Smooth muscle cell (in vitro differentiated cells): ENCODE data around the gene TANK. TPM values are rescaled to one million over a fixed set of nuclear protein-coding genes. Genes with fewer than 3 reads are reported as not detected.

Experiments used
- DNase-seq: peaks from one replicate; lab custom pipeline; 2025; ENCODE audit not compliant: unreplicated experiment; lab: John Stamatoyannopoulos, UW
- H2AFZ ChIP-seq: fragments of 200-600 bp; sonication (generic); 2 replicates; pipeline ENCODE4 v1.6.0; 2016; ENCODE audit warnings: antibody characterized with exemption, low read depth, mild to moderate bottlenecking
- H3F3A ChIP-seq: fragments of 200-600 bp; sonication (generic); 2 replicates; pipeline ENCODE4 v1.6.0; 2017; ENCODE audit warnings: antibody characterized with exemption, low read depth
- H3K27ac ChIP-seq: fragments of 200-600 bp; sonication (generic); 2 replicates; pipeline ENCODE4 v1.5.1; 2016; ENCODE audit warnings: low read depth, mild to moderate bottlenecking
- H3K27me3 ChIP-seq: fragments of 200-600 bp; sonication (generic); 2 replicates; pipeline ENCODE4 v1.6.1; 2016; ENCODE audit warnings: low read depth, mild to moderate bottlenecking
- H3K36me3 ChIP-seq: fragments of 200-600 bp; sonication (generic); 2 replicates; pipeline ENCODE4 v1.5.1; 2016; ENCODE audit warnings: low read depth
- H3K4me1 ChIP-seq: fragments of 200-600 bp; sonication (generic); 2 replicates; pipeline ENCODE4 v1.5.1; 2016; ENCODE audit warnings: low read depth
- H3K4me2 ChIP-seq: fragments of 200-600 bp; sonication (generic); 2 replicates; pipeline ENCODE4 v1.6.0; 2016; ENCODE audit warnings: mild to moderate bottlenecking
- H3K4me3 ChIP-seq: fragments of 200-600 bp; sonication (generic); 2 replicates; pipeline ENCODE4 v1.5.1; 2016; ENCODE audit warnings: mild to moderate bottlenecking
- H3K79me2 ChIP-seq: fragments of 200-600 bp; sonication (generic); 2 replicates; pipeline ENCODE4 v1.6.0; 2016; ENCODE audit warnings: low read depth, mild to moderate bottlenecking
- H3K9ac ChIP-seq: fragments of 200-600 bp; sonication (generic); 2 replicates; pipeline ENCODE4 v1.6.0; 2016; ENCODE audit warnings: low read depth
- H3K9me3 ChIP-seq: fragments of 200-600 bp; sonication (generic); replicated peaks from 2 replicates; pipeline ENCODE4 v1.5.1; 2016; ENCODE audit warnings: low read depth
- H4K20me1 ChIP-seq: fragments of 200-600 bp; sonication (generic); 2 replicates; pipeline ENCODE4 v1.6.0; 2016; ENCODE audit warnings: low read depth
- CTCF ChIP-seq: fragments of 200-600 bp; sonication (generic); IDR thresholded peaks from 2 replicates; pipeline ENCODE4 v1.5.1; 2017; ENCODE audit warnings: borderline replicate concordance, mild to moderate bottlenecking, antibody characterized with exemption; ENCODE audit not compliant: insufficient read depth, poor library complexity, severe bottlenecking
- WGBS: methylation state at CpG from one replicate; pipeline ENCODE4 v1.1.7; 2016; ENCODE audit warnings: low lambda C conversion rate; 5-methylcytosine and 5-hydroxymethylcytosine counted together
- polyA plus RNA-seq: library from polyadenylated mRNA; unstranded; fragments of >200 nt; fragmentation: Nextera tagmentation; extraction: Ambion mirVana; gene quantifications from 2 replicates; pipeline ENCODE4 v1.2.1, GENCODE V29; 2016
- total RNA-seq: library from RNA; depleted of rRNA; stranded (reverse); fragments of >200 nt; gene quantifications from 2 replicates; pipeline ENCODE4 v1.2.3, GENCODE V29; 2014

The TANK gene
- total and polyA plus RNA-seq, 2 experiments from 2014 or later: 47.9 to 94.2 TPM

- no peak overlapping the region for H3K27ac ChIP-seq
- peak overlapping the region; percentile 16 for H2AFZ ChIP-seq
- no peaks in the 10 kb centered on the region for H3K36me3 ChIP-seq
- H3K79me2 ChIP-seq: no peaks in the 10 kb centered on the region
- no peaks in the 10 kb centered on the region for H4K20me1 ChIP-seq
- DNase-seq: no peak
- peaks cover 5% of the 10 kb centered on the region for H3F3A ChIP-seq
- H3K4me2 ChIP-seq: no peak overlapping the region
- WGBS: 62% methylated on average over 5 of the region's 5 CpGs
- no peak overlapping the region for H3K9ac ChIP-seq
- H3K4me1 ChIP-seq: no peaks in the 10 kb centered on the region
- no peak overlapping the region for H3K4me3 ChIP-seq
- TF ChIP-seq CTCF: no peak
- no peaks in the 10 kb centered on the region for H3K27me3 ChIP-seq
- H3K9me3 ChIP-seq: no peaks in the 10 kb centered on the region
These were observed 43.7 kb upstream of the TANK start for GRCh38 chr2:161116509-161116908.

- peaks cover 12% of the 10 kb centered on the region for H3F3A ChIP-seq
- H4K20me1 ChIP-seq: no peaks in the 10 kb centered on the region
- no peaks in the 10 kb centered on the region for H3K79me2 ChIP-seq
- H3K27ac ChIP-seq: no peak overlapping the region
- no peak overlapping the region for H3K4me2 ChIP-seq
- no peak for TF ChIP-seq CTCF
- no peak overlapping the region for H3K4me3 ChIP-seq
- no peaks in the 10 kb centered on the region for H3K27me3 ChIP-seq
- WGBS: 96% methylated on average over 2 of the region's 2 CpGs
- peaks cover 1% of the 10 kb centered on the region for H3K4me1 ChIP-seq
- no peak overlapping the region for H2AFZ ChIP-seq
- no peak for DNase-seq
- H3K9me3 ChIP-seq: no peaks in the 10 kb centered on the region
- no peak overlapping the region for H3K9ac ChIP-seq
- no peaks in the 10 kb centered on the region for H3K36me3 ChIP-seq
These were observed 42.7 kb upstream of the TANK start for GRCh38 chr2:161117506-161117905.

- H3K4me2 ChIP-seq: no peak overlapping the region
- no peak for DNase-seq
- no peaks in the 10 kb centered on the region for H3K27me3 ChIP-seq
- no peak overlapping the region for H3K4me3 ChIP-seq
- no peak overlapping the region for H3K27ac ChIP-seq
- peaks cover 5% of the 10 kb centered on the region for H3K4me1 ChIP-seq
- H3F3A ChIP-seq: peaks cover 17% of the 10 kb centered on the region
- no peaks in the 10 kb centered on the region for H3K79me2 ChIP-seq
- H3K9me3 ChIP-seq: no peaks in the 10 kb centered on the region
- H2AFZ ChIP-seq: no peak overlapping the region
- H3K36me3 ChIP-seq: no peaks in the 10 kb centered on the region
- H3K9ac ChIP-seq: no peak overlapping the region
- TF ChIP-seq CTCF: no peak
- no peaks in the 10 kb centered on the region for H4K20me1 ChIP-seq
These were observed 41.5 kb upstream of the TANK start for GRCh38 chr2:161118722-161119121.

GRCh38 chr2:161119483-161119882 lies 40.7 kb upstream of the TANK start:
- Histone ChIP-seq H3F3A (peaks cover 17% of the 10 kb centered on the region), H3K9ac (no peak overlapping the region), H3K36me3 (no peaks in the 10 kb centered on the region), H3K9me3 (no peaks in the 10 kb centered on the region), H3K79me2 (no peaks in the 10 kb centered on the region), H4K20me1 (no peaks in the 10 kb centered on the region), H3K4me2 (no peak overlapping the region), H3K4me1 (peaks cover 12% of the 10 kb centered on the region), H3K27ac (no peak overlapping the region), H3K27me3 (no peaks in the 10 kb centered on the region), H2AFZ (no peak overlapping the region), H3K4me3 (no peak overlapping the region)
- no peak for TF ChIP-seq CTCF
- DNase-seq: no peak
